KMS-11 (cell line): ENCODE measurements around the gene MPZL1.

ENCODE experiments used
- H2AFZ ChIP-seq: fragments of 200-600 bp; sonication (generic); 2 replicates; pipeline ENCODE4 v1.6.1; 2016; ENCODE audit warnings: antibody characterized with exemption, mixed run types, low read depth
- H3K27ac ChIP-seq: fragments of 200-600 bp; sonication (generic); 2 replicates; pipeline ENCODE4 v1.6.1; 2016; ENCODE audit warnings: mild to moderate bottlenecking, mixed run types
- H3K27me3 ChIP-seq: fragments of 200-600 bp; sonication (generic); 2 replicates; pipeline ENCODE4 v1.6.1; 2017; ENCODE audit warnings: mild to moderate bottlenecking, low read depth, mixed run types, moderate library complexity; ENCODE audit not compliant: insufficient read depth
- H3K36me3 ChIP-seq: fragments of 200-600 bp; sonication (generic); 2 replicates; pipeline ENCODE4 v1.6.1; 2017; ENCODE audit warnings: mild to moderate bottlenecking, mixed run types; ENCODE audit not compliant: insufficient read depth
- H3K4me1 ChIP-seq: fragments of 200-600 bp; sonication (generic); 2 replicates; pipeline ENCODE4 v1.6.1; 2016; ENCODE audit warnings: mild to moderate bottlenecking, low read depth, mixed run types; ENCODE audit not compliant: poor library complexity, severe bottlenecking
- H3K4me2 ChIP-seq: fragments of 200-600 bp; sonication (generic); 2 replicates; pipeline ENCODE4 v1.7.0; 2016; ENCODE audit warnings: mild to moderate bottlenecking, mixed run types
- H3K4me3 ChIP-seq: fragments of 200-600 bp; sonication (generic); IDR thresholded peaks from 2 replicates; pipeline ENCODE4 v1.6.1; 2017; ENCODE audit warnings: low read depth, low read length, mixed read lengths; ENCODE audit not compliant: insufficient read depth
- H3K79me2 ChIP-seq: fragments of 200-600 bp; sonication (generic); 2 replicates; pipeline ENCODE4 v1.6.1; 2016; ENCODE audit warnings: low read depth, mixed run types; ENCODE audit not compliant: insufficient read depth
- H3K9ac ChIP-seq: fragments of 200-600 bp; sonication (generic); 2 replicates; pipeline ENCODE4 v1.6.1; 2016; ENCODE audit warnings: mild to moderate bottlenecking, mixed run types
- H4K20me1 ChIP-seq: fragments of 200-600 bp; sonication (generic); 2 replicates; pipeline ENCODE4 v1.6.1; 2016; ENCODE audit warnings: mild to moderate bottlenecking, mixed run types; ENCODE audit not compliant: insufficient read depth
- CTCF ChIP-seq: fragments of 200-600 bp; sonication (generic); conservative IDR thresholded peaks from 2 replicates; pipeline ENCODE4 v1.6.1; 2017; ENCODE audit warnings: low read depth, mild to moderate bottlenecking, antibody characterized with exemption, low read length, moderate library complexity, mixed read lengths

The MPZL1 gene

GRCh38 chr1:167683226-167683625 is 38.6 kb upstream of the MPZL1 start:
- H3K4me3 ChIP-seq, result no peak overlapping the region
- no peak for TF ChIP-seq CTCF
- H2AFZ ChIP-seq, result no peak overlapping the region
- no peaks in the 10 kb centered on the region; the same call in 1 of the 2 replicates for H3K79me2 ChIP-seq
- no peak overlapping the region for H3K27ac ChIP-seq
- no peaks in the 10 kb centered on the region for H4K20me1 ChIP-seq
- peaks cover 10% of the 10 kb centered on the region for H3K4me1 ChIP-seq
- no peaks in the 10 kb centered on the region for H3K27me3 ChIP-seq
- H3K4me2 ChIP-seq, result no peak overlapping the region
- no peak overlapping the region for H3K9ac ChIP-seq
- no peaks in the 10 kb centered on the region for H3K36me3 ChIP-seq

DNA sequence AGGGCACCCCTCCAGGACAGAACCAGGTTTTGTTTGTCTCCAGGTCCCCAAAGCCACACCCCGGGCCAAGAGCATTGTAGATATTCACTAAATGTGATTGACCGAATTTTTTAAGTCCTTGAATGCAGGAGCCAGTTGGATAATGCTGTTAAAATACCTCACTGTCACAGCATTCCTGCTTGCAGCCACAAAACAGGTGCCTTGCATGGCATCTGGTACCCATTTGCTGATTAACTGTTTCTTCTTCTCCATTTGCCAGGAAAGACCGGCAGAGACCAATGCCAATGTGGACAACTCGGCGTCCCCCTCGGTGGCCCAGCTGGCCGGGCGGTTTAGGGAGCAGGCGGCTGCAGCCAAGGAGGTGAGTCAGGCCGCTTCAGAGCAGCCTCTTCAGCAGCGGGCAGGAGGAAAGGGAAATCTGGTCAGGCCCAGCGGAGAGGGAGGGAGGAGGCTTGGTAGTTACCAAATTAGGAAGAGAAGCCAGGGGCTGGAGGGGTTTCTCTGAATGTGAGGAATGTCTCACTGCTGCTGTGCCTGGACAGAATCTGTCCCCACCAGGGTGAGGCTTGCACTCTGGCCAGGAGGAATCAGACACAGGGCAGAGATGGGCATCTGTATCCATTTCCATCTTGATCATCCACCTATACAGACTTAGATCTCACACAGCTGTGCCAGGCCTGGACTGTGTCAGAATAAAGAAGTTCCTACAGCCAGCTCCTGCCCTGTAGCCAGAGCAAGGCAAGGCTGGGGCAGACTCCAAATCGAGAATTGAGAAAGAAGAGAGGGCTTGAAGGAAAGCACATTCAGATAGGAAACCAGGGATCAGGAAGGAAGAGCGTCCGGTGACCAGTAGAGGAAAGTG is 37.9 kb upstream of the MPZL1 start:
- Histone ChIP-seq H3K36me3 (no peaks in the 10 kb centered on the region), H2AFZ (no peak overlapping the region), H3K27ac (no peak overlapping the region)

GRCh38 chr1:167685844-167686243 is 35.9 kb upstream of the MPZL1 start:
- no peak for TF ChIP-seq CTCF
- no peaks in the 10 kb centered on the region for H4K20me1 ChIP-seq

More for the DNA sequence above, 37.9 kb upstream of the MPZL1 start:
- no peaks in the 10 kb centered on the region; the same call in 1 of the 2 replicates for H3K79me2 ChIP-seq
- H4K20me1 ChIP-seq, result no peaks in the 10 kb centered on the region
- H3K27me3 ChIP-seq, result no peaks in the 10 kb centered on the region
- H3K4me2 ChIP-seq, result no peak overlapping the region
- H3K4me1 ChIP-seq, result peaks cover 11% of the 10 kb centered on the region
- no peak overlapping the region for H3K4me3 ChIP-seq
- TF ChIP-seq CTCF, result no peak
- H3K9ac ChIP-seq, result no peak overlapping the region

GRCh38 chr1:167687919-167688519 is 33.8 kb upstream of the MPZL1 start:
- peak; percentile 100 for TF ChIP-seq CTCF
- no peaks in the 10 kb centered on the region for H3K79me2 ChIP-seq
- no peak overlapping the region for H3K9ac ChIP-seq
- no peak overlapping the region for H2AFZ ChIP-seq
- H3K27ac ChIP-seq, result no peak overlapping the region
- no peaks in the 10 kb centered on the region for H4K20me1 ChIP-seq
- H3K4me2 ChIP-seq, result no peak overlapping the region
- no peak overlapping the region for H3K4me3 ChIP-seq
- peaks cover 11% of the 10 kb centered on the region for H3K4me1 ChIP-seq
- H3K27me3 ChIP-seq, result no peaks in the 10 kb centered on the region
- no peaks in the 10 kb centered on the region; the same call in 1 of the 2 replicates for H3K36me3 ChIP-seq

More at GRCh38 chr1:167685844-167686243, 35.9 kb upstream of the MPZL1 start:
- Histone ChIP-seq H3K4me1 (peaks cover 11% of the 10 kb centered on the region), H3K79me2 (no peaks in the 10 kb centered on the region), H2AFZ (no peak overlapping the region), H3K4me3 (no peak overlapping the region), H3K36me3 (no peaks in the 10 kb centered on the region), H3K27ac (no peak overlapping the region), H3K4me2 (no peak overlapping the region), H3K9ac (no peak overlapping the region), H3K27me3 (no peaks in the 10 kb centered on the region)
